Stimulated activated CD4-positive, alpha-beta T cell treated with anti-CD3 and anti-CD28 coated beads, Interleukin-1b, Interleukin-23, amount 100 ng/mL, for 24 hours (primary cell): ENCODE results near the gene GAS2L3.
"Not testable (repeated sequence)": the region's sequence is repeated elsewhere in the genome, so short reads cannot be mapped to it uniquely, and the experiment has no call there.

Source experiments
- DNase-seq, 4 experiments: peaks; one replicate each; pipeline ENCODE4 v3.0.0-alpha.2; 2020; ENCODE audit warnings: low read depth in 4 of 4, low spot score in 1 of 4

Gene GAS2L3

DNA sequence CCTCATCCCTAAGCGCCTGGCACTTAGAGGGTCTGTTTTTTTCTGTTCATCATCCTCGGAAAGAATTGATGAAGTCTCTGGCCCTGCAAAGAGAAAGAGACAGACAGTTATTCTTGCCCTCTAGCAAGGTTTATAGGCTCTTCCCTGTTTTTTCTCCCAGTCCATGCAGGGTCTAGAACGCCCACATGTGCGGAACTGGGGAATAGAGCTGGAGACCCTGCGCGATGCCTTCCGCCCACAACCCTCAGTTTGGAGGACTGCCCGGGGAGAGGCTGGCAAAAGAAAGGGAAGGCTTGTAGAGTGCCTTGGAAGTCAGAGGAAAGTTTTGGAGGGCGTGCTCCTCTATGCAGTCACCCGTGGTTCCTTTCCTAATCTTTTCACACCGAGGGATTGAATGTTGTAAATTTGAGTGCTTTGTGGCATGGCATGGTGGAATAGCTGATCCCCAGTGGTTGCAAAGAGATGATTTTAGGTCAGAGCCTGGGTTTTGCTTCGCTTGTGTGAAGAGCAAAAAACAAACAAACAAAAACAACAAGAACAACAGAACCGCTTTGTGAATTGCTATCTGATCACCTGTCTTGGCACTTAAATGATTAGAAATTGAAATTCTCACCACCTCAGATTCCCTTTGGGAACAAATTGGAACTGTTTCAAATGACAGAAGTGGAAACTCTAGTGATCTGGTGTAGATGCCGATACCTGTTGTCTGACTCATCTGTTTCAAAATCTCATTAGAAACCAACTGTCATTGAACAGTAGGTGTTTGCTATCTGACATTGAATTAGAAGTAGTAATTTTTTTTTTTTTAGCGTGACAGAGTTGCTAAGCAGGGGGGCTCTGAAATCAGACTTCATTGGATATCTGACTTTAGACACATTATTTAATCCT is 947 bp downstream of the GAS2L3 start:
- DNase-seq, result no peak

DNA sequence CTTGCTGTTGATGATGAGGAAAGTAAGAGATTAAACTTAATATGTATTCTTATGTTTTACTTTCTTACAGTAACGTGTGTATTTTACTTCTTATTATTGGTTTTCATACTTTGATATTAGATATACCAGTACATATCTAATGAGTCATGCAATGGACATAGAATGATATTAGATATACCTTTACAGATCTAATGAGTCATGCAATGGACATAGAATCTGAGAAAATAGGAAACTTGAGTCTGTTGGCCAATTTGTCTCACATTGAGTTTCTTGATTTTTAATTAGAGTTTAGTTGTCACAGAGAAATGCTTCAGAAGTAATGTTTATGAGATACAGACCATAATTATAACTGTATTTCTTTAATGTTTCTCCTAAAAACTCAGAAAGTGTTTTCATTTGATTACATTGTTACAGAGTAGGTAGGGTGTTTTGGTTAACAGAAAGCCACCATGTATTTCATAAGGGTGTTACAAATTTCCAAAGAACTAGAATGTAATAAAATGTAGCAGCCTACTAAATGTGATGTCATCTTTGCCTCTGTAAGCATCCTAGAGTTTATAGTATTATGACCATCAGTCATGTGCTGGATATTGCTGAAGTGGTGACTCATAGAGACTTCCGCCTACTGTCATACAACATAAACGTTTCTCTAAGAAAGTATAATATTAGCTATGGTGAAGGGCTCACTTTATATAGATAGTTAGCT is 3.0 kb downstream of the GAS2L3 start:
- no peak for DNase-seq

DNA sequence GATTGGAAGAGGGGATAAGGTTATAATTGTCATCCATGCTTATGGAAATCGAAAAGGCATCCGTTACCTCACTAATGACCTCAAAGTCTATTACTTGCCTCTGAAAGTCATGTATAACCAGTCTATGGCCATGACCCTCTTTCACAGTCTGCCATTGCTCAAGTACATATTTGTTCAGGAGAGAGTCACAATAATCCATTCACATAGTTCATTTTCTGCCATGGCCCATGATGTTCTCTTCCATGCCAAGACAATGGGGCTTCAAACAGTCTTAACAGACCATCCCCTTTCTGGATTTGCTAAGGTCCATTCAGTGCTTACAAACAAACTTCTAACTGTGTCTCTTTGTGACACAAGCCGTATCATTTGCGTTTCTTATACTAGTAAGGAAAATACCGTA is 5.4 kb downstream of the GAS2L3 start:
- no peak for DNase-seq

DNA sequence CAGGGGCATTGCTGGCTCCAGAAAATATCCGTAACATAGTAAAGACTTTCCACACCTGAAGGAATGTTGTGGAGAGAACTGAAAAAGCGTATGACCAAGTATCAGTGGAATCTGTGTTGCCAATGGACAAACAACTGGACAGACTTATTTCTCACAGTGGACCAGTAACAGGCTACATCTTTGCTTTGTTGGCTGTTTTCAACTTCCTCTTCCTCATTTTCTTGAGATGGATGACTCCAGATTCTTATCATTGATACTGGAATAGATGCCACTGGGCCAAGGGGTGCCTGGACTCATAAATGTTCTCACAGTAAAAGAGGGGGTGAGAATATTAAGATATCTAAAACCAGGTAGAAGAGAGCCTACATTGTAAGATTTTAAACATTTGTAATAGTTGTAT is 6.4 kb downstream of the GAS2L3 start:
- DNase-seq, result no peak

- no peak for DNase-seq
Observed at GRCh38 chr12:100584256-100584655, 10.8 kb downstream of the GAS2L3 start.

DNA sequence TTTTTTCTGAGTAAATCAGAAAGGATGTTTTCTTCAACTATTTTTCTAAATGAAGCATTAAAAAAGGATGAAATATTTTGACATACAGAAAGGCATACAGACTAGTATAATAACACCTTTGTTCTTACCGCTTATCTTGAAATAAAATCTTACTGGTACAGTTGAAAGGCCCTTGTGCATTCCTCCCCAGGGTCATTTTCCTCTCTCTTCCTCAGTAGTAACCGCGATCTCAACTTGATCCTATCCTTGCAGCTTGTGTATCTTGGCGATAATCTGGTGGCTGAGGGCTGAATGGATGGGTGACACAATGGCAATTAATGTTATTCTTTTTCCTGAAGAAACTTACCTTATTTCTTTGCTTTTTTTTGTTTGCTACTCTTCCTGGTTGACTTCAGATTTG is 18.5 kb downstream of the GAS2L3 start:
- DNase-seq, result no peak

- DNase-seq, result no peak
Observed at GRCh38 chr12:100593490-100593889, 20.0 kb downstream of the GAS2L3 start.

DNA sequence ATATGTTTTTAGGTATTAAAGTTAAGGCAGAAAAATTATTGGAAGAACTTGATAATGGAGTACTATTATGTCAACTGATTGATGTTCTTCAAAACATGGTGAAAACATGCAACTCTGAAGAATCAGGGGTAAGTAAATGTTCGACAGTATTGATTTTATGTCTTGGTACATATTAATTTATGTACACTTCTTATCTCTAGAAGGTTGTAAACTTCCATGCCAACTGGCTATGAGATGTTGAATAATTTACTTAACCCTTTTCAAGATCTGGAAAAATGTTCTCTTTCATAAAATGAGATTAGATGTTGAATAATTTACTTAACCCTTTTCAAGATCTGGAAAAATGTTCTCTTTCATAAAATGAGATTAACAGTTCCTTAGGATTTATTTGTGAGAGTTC is 28.1 kb downstream of the GAS2L3 start:
- DNase-seq, result no peak

DNA sequence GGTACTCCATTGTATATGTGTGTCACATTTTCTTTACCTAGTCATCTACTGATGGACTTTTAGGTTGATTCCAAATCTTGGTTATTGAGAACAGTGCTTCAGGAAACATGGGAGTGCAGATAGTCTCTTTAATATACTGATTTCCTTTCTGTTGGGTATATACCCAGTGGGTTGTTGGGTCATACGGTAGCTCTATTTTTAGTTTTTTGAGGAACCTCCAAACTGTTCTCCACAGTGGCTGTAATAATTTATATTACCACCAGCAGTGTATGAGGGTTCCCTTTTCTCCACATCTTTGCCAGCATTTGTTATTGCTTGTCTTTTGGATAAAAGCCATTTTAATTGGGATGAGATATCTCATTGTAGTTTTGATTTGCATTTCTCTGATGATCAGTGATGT is 29.5 kb downstream of the GAS2L3 start:
- not testable (repeated sequence) for DNase-seq

DNA sequence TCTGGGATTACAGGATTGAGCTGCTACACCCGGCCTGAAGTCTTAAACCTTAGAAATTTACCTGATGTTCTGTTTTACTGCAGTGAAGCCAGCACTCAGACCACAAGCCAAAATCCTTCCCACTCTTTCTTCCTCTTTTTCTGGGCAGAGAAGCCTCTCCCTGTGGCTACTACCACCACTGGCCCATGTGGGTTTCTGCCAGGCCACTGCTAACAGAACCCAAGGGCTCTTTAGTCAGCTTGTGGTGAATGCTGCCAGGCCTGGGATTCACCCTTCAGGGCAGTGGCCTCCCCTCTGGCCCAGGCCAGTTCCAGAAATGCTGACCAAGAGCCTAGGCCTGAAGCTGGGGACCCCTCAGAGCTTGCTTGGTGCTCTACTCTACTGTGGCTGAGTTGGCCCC is 35.3 kb downstream of the GAS2L3 start:
- no peak for DNase-seq

GRCh38 chr12:100610666-100611430 is 37.4 kb downstream of the GAS2L3 start:
- no peak for DNase-seq

DNA sequence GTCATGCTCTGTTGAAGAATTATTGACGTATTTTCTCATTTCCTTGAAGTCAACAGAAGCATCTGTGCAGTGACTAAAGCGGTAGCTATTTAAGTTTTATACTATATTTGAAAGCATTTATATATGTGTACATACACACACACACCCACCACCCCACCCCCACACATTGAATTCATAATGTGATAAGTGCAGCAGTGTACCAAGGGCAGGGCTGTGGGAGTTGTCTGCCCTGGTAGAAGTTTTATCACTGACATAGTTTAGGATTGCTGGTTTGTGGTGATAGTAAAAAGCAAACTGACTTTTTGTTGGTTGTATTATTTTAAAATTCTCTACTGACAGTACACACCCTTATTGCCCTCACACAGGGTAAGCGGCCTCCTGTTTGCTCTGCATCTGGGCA is 39.1 kb downstream of the GAS2L3 start:
- DNase-seq, result no peak

- DNase-seq, result no peak
Observed at GRCh38 chr12:100624571-100624970, 51.1 kb downstream of the GAS2L3 start.

GRCh38 chr12:100632445-100632892 is 59.0 kb downstream of the GAS2L3 start:
- no peak for DNase-seq

DNA sequence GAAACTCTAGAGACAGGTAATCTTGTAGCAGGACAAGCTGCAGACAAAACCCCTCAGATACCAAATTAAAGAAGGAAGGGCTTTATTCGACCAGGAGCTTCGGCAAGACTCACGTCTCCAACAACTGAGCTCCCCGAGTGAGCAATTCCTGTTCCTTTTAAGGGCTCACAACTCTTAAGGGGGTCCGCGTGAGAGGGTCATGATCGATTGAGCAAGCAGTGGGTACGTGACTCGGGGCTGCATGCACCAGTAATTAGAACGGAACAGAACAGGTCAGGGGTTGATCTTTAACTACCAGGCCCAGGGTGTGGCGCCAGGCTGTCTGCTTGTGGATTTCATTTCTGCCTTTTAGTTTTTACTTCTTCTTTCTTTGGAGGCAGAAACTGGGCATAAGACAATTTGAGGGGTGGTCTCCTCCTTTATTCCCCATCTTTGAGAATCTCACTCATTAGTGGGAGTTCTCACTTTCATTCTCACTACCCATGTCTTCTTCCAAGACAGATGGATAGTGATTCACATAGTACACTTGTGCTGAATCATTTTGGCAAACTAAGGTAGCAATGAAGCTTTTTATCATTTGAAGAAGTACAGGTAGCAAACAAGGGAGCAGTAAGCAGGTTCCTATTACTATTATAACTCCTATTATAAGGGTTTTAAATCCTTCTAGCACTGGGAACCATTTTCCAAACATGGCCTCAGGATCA is 59.8 kb downstream of the GAS2L3 start:
- not testable (repeated sequence) for DNase-seq

DNA sequence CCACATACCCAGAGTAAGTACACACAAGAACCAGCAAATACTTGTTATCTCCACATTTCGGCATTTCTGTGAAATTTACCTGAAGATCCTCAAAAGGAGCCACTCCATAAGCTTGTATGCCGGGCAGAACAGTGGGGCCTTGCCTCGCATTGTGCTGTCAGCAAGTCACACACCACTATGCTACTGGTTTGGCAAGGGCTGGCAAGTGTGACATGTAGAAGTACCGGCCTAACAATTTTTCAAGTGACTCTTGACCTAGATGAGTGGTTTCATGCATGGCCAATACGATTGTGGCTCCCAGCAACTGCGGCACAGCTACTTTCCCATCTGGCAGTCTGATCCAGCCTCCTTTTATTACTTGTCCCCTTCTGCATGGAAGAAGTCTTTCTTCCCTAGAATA is 69.8 kb downstream of the GAS2L3 start:
- no peak for DNase-seq

DNA sequence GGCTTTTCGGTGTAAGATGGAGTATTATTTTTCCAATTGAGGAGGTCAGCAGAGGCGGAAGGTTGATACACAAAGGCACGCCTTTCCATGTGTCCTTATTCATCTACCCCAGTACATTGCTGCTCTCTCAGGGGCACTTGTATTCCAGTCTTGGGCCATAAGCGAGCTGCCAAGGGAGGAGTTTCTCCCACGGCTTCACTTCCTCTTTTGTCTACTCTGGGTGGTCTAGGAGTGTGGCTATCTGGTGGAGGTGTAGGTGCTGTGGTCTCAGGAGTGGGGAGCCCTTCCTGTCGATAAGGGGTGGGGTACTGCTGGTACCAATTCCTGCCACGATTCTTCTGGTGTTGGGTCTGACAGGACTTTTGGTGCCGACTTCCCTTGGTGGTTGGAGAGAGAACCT is 73.4 kb downstream of the GAS2L3 start:
- no peak for DNase-seq

DNA sequence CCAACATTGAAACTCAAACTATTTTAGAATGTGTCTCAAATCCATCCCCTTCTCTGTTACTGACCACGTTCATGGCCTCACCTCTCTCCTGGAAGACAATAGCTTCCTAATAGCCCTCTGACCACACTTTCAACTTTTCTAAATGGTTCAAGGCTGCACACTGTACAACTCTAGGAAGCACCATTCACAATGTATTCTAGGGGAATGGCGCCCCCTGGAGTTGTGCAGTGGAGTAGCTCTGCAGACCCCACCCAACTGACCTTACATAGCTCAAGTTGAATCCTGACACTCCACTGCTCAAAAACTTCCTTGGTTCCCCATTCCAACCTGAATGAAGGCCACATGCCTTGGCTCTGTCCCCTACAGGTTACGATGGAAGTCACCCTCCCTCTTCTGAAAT is 77.6 kb downstream of the GAS2L3 start:
- no peak for DNase-seq

DNA sequence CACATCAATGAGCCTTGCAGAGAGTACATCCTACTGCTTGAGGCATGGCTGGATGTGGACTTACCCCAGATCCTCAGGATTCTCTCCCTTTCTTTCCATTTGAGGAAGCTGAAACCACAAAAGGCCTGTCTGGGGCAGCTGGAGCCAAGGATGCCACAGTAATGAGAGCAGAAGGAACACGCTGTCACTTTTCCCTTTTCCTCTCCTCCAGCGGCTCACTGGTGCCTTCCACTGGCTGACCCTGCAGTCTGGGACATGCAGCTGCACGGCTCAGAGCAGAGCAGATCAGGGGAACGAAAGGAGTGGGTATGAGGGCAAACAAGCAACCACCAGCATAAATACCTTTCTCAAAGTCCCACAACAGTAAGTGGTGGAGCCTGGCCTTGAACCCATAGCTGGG is 78.2 kb downstream of the GAS2L3 start:
- DNase-seq, result no peak

DNA sequence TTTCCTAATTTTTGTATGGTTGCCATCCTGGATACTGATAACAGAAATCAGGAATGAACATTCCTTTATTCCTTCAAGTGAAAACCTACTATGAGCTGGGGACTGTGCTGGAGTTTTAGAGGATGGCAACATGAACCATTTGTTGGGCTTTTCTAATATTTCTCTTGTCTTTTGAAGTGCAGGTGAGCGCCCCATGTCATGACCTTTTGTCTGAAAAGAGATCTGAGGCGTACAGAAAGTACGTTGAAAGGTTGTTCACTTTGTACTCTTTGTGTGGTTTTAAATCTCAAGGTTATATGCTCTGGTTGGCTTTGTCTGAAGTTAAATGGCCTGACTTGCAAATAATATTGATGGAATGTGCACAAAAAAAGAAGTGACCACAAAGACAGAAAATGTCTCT is 79.0 kb downstream of the GAS2L3 start:
- no peak for DNase-seq

DNA sequence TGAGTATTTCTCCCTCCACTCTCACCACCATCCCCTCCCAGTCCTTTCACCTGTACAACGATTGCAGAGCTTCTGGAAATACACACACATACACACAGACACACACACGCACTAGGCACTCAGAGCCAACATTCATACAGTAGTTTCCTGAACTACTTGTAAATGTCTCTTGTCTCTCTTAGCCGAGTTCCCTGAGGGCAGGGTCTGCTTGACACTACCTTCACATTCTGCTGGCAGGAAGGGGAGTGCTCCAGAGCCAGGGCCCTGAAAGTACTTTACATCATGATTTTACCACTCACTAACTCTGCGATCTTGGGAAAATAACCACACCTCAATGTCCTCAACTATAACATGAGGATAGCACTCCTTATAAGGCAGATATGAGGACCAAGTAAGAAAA is 82.7 kb downstream of the GAS2L3 start:
- DNase-seq, result no peak
